Endothelial cell of umbilical vein (primary cell): ENCODE measurements around the gene CDK5.

Experiments
- CTCF ChIP-seq, 2 donors: IDR thresholded peaks; 1 replicate in 1 of 2; 2 replicates in 1 of 2; pipeline ENCODE4 v1.5.1; 2011; ENCODE audit warnings: low read length in 2 of 2, mild to moderate bottlenecking in 2 of 2, moderate library complexity in 2 of 2, control low read depth in 1 of 2, inconsistent platforms in 1 of 2, low read depth in 1 of 2; ENCODE audit not compliant: insufficient read depth in 1 of 2; ENCODE audit errors: extremely low read depth in 1 of 2
- EZH2 ChIP-seq: IDR thresholded peaks from 2 replicates; pipeline ENCODE4 v1.6.1; 2012; ENCODE audit warnings: borderline replicate concordance, low read depth, mild to moderate bottlenecking, moderate library complexity, low read length, inconsistent platforms; ENCODE audit not compliant: severe bottlenecking
- GATA2 ChIP-seq: IDR thresholded peaks from 2 replicates; pipeline ENCODE4 v1.7.0; 2011; ENCODE audit warnings: low read depth, mild to moderate bottlenecking, moderate library complexity, mixed read lengths, low read length; ENCODE audit not compliant: insufficient read length, insufficient read depth
- MYC ChIP-seq: IDR thresholded peaks from one replicate; pipeline ENCODE4 v1.6.1; 2011; ENCODE audit warnings: mild to moderate bottlenecking, low read depth, low read length
- POLR2A ChIP-seq: IDR thresholded peaks from 2 replicates; pipeline ENCODE4 v1.6.1; 2012; ENCODE audit warnings: low read depth, mild to moderate bottlenecking, control low read depth, low read length
- POLR2AphosphoS5 ChIP-seq: IDR thresholded peaks from 2 replicates; pipeline ENCODE4 v1.6.1; 2012; ENCODE audit warnings: low read depth, mild to moderate bottlenecking, control low read depth, low read length, moderate library complexity; ENCODE audit not compliant: insufficient read depth
- TF ChIP-seq, protein P1 (sequence below): IDR thresholded peaks from 2 replicates; pipeline ENCODE4 v1.6.1; 2011; ENCODE audit not compliant: insufficient read depth, insufficient read length

GRCh38 chr7:151095123-151095797 lies 37.6 kb upstream of the CDK5 start:
- TF ChIP-seq POLR2A (no peak), MYC (no peak), CTCF (IDR thresholded peaks at IDR 0.05; ENCODE audit: extremely low read depth in 1 of 2, insufficient read depth in 1 of 2, low read depth in 1 of 2, low read length in 2 of 2) (no peak), GATA2 (no peak), POLR2AphosphoS5 (no peak), EZH2 (no peak)
- TF ChIP-seq, protein P1, sequence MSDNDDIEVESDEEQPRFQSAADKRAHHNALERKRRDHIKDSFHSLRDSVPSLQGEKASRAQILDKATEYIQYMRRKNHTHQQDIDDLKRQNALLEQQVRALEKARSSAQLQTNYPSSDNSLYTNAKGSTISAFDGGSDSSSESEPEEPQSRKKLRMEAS = no peak
